Stimulated activated CD4-positive, alpha-beta T cell treated with anti-CD3 and anti-CD28 coated beads, Interleukin-1b, Interleukin-23, amount 100 ng/mL, for 48 hours (primary cell): ENCODE data around the gene MATR3.

Source experiments
- DNase-seq: peaks from one replicate; pipeline ENCODE4 v3.0.0-alpha.2; 2020

MATR3 gene

DNA sequence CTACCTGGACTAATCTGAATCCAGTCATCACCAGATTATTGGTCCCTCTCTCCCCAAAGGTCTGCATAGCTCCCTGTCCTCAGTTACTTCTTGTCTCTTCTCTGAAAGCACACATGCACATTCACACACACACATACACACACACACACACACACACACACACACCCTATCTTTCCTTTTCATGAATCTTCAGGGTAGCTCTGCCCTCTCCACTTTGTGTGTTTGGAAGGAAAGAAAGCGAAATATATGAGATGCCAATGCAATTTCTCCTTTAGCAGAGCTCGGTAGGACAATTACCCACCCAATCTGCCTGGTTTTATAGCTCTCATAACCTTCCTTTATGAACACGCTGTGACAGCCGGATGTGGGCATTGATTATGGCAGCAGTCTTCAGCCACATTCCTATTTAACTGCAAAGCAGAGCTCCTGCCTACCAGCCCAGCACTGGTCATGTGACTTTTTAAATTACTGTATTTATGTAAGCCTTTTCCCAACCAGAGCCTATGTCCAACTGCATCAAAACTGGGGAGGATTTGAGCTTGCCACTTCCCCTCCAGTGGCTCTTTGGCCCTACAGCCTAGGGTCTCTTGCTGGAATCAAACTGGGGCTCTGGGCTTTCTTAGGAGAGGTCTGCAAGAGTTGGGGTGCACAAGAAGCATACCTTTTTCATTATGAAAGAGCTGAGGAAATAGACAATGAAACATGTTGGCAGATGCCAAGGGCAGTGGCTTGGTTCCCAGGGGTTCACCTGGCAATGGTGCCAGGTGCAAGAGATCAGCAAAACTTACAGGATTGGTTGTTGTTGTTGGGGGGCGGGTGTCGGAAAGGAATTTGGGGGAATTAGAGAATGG, 20.8 kb upstream of the MATR3 start:
- DNase-seq = no peak

- no peak for DNase-seq
These were observed 20.3 kb upstream of the MATR3 start for GRCh38 chr5:139273322-139273571.

DNA sequence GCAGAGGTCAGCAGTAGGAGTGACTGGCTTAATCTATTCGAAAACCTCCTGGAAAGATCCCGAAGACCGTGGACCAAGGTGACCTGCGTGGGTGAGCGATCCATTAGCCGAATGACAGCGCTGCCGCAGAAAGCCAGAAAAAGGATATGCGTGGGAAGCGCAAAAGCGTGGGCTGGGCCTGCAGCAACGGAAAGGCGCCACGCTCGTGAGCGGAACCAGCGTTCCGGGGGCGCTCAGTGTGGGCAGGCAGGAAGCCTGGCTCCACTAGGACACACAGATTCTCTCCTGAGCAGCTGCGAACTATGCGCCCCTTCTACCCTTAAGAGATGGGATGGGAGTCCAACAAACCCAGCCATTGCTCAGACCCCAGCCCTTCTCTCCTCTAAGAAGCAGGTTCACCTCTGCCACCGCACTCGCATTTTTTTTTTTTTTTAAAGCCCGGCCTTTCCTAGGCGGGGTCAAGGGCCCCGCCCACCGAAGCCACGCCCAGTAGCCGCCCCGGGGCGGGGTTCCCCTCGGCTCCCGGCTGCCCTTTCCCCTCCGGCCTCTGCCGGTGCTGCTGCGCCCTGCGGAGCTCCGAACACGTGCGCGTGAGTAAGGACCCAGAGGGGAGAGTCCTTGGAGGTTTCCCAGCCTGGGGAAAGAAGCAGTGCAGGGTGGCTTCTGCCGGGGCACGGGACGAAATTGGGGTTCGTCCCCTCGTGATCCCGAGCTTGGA, 19.8 kb upstream of the MATR3 start:
- DNase-seq = peak; percentile 90

DNA sequence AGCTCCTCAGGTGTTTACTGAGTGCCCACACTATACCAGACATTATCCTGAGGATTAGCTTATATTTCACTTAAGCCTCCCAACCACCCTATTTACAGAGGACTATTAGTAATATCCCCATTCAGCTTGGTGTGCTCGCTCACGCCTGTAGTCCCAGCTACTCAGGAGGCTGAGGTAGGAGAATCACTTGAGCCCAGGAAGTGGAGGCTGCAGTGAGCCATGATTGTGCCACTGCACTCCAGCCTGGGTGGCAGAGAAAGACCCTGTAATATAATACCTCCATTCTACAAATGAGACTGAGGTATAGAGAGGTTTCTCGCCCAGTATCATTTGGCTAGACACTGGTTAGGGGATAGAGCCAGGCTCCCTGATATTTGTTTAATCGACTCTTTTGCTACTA, 18.0 kb upstream of the MATR3 start:
- DNase-seq = no peak

DNA sequence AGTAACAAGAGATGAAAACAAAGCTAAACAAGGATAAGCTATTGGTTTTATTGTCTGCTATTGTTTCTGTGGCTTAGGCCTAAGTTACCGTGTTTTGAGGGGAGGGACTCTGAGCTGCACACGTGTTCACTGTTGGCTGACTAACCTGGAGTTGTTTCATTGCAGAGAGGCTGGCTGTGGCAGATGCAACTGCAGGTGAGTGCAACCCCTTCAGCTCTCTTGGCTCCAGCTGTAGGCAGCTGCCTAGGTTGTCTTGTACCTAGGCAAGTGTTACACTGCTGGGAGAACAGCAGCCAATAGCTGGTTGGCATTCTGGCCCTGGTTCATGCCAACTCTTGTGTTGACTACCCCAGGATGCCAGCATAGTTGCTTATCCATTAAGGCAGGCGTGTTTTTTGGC, 17.6 kb upstream of the MATR3 start:
- no peak for DNase-seq

DNA sequence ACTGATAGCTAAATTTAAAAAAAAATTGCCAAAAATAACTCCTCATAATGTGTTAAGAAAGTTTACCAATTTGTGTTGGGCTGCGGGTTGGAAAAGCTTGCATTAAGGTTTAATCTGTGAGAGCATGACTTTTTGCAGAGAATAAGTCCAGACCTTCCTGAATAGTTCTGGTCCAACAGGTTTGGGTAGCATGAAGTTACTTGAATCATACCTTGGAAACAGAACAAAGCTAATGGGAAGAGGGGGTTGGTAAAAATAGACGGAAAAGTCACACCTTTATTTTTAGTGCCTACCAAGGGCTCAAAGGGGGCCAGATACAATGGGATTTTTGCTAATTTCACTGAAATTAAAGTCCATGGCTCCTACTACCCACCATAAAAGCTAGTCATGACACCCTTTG, 17.1 kb upstream of the MATR3 start:
- DNase-seq = no peak

DNA sequence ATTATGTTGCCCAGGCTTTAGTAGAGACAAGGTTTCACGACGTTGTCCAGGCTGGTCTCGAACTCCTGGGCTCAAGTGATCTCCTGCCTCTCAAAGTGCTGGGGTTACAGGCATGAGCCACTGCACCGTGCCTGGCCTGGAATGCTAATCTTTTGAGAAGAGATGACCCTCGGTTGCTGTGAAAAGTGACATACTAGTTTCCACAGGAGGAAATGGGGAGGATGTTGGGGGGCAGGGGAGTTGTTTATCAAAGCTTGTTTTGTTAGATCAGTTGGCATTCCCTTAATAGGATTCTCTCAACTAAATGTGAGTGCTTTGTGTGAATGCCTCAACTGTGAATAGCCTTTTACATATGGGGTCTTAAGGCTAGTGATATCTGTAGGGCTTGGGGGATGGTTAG, 16.4 kb upstream of the MATR3 start:
- DNase-seq = no peak

DNA sequence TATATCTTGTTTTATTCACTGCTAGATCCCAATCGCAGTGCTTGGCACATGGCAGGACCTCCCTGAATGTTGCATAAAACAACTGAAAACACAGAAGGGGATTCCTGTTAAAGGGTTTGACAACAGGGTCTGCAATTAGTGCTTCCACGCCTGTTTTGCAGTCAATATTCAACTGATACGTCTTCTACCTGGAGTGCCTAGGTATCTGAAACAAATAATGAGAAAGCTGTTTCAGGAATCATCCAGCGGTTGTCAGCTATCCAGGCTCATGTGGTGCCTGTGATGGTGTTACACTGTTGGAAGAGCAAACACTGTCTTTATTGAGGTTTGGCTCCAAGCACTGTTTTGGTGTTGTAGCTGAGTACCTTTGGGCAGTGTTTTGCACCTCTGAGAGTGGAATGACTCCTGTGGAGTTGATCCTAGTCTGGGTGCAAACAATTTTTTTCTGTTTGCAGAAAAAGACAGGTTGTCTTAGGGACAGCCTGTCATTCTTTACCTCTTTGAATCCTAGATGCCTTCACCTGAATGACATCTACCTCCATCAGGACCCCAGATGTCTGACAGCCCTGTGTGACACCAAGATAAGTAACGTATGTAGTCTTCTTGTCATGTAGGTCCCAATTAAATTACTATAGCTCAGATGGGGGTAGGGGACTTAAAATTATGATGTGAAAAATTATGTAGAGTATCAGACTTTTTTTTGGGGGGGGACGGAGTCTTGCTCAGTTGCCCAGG, 14.8 kb upstream of the MATR3 start:
- DNase-seq = no peak

- DNase-seq = no peak
These were observed 11.4 kb upstream of the MATR3 start for GRCh38 chr5:139282197-139282557.

DNA sequence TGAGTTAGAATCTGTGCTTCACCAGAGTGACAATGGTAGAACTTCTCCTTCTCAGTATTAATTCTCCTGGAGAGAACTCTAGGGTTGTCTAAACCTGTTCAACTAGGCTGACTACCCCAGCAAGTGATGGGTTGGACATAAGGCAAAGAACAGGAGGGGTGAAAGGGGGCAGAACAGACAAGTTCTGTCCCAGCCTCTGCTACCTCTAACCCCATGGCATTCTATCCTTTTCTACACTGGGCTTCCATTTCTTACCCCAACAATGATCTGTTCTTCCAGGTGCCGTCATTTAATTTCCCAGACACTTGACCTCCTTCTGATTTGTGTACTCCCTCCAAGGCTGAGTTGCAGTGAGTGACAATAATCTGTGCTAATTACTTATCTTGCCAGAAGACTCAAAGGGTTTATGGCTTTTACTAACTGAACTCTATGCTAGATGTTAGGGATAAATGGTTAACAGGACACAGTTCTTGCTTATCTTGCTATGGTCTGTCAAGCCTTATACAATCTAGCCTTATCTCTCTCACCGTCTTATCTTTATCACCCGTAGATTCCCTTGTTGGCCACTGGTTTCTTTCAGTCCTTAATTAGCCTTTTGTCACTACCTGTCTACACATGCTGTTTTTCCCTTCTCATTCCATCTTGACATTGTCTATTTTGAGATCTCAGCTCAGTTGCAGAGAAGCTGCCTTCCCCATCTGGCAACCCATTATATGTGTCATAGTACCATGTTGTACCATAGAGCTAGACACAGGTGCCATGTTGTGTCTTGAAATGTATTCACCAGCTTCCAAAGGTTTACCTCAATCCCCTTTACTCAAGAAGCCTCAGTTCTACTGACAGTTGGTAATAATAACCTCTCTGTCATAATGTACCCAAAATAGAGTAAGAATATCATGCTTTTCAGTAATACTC, 10.0 kb upstream of the MATR3 start:
- no peak for DNase-seq

DNA sequence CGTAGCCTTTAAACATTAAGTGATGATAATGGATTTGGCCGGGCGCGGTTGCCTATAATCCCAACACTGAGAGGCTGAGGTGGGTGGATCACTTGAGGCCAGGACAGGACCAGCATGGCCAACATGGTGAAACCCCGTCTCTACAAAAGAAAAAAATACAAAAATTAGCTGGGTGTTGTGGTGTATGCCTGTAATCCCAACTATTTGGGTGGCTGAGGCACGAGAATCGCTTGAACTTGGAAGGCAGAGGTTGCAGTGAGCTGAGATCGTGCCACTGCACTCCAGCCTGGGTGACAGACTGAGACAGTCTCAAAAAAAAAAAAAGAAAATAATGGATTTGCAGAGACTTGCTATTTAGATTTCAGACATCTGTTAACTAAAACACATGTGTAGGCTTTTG, 9.2 kb upstream of the MATR3 start:
- DNase-seq = no peak

DNA sequence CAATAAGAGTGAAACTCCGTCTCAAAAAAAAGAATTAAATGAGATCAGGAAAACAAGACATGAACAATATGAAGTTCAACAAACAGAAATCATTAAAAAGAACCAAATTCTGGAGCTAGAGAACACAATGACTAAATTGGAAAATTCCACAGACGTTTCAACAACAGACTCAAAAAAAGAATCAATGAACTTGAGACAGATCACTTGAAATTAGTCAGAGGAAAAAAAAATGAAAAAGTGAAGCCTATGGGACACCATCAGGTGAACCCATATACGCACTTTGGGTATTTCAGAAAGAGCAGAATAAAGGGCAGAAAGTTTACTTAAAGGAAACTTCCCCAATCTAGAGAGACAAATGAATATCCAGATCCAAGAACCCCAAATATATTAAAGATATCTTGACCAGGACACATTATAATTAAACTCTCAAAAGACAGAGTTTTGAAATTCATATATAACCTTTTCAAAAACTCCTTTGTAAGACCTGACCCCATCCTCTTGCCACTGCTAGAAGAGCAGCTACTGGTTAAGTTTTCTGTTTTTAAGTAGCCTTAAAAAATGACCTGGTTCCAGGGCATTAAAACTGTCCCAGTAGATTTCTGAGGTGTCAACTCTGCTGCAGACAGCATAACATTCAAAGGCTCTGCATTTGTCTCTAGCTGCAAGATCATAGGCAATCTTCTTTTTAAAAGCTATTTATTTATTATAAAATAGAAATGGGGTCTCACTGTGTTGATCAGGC, 7.7 kb upstream of the MATR3 start:
- no peak for DNase-seq

GRCh38 chr5:139287890-139288635, 5.5 kb upstream of the MATR3 start:
- DNase-seq = no peak

- no peak for DNase-seq
These were observed 2.5 kb upstream of the MATR3 start for GRCh38 chr5:139291051-139291450.

- DNase-seq = no peak
These were observed 386 bp upstream of the MATR3 start for GRCh38 chr5:139293202-139293506.

DNA sequence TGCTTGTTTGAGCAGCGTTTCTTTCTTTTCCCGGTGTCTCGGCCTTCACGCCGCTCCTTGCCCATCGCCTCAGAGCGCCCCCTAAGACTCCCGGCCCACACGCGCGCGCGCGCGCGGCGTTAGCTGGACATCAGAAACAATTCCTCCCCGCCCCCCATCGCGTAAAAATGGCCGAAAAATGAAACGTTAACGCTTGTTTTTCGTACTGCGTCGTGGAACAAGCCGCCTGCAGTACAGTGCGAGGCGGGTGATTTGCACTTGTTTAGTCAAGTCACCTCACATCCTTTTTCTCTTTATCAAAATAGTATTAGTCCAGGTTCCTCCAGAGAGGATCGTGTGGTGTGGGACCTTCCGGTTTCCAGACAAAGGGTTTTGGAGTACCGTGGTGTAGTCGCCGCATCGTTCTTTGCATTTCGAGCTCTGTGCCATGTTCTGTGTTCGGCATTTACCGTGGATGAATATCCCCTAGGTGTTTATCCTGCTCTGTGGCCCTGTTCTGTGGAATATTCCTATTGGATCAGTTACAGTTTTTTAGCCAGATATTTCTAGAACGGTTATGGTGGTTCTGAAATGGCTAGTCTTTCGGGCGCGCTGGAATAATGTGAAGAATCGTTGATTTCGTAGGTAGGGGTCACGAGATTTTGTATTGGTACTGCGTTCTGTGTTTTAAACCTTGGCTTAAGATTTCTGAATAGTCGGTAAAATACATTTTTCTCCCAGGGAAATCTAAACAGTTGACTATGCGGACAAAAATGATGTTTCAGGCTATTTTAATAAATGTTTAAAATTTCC, 1.0 kb downstream of the MATR3 start:
- peak; percentile 47 for DNase-seq

GRCh38 chr5:139295346-139296057, 2.0 kb downstream of the MATR3 start:
- no peak for DNase-seq

GRCh38 chr5:139296198-139296597, 2.7 kb downstream of the MATR3 start:
- no peak for DNase-seq

DNA sequence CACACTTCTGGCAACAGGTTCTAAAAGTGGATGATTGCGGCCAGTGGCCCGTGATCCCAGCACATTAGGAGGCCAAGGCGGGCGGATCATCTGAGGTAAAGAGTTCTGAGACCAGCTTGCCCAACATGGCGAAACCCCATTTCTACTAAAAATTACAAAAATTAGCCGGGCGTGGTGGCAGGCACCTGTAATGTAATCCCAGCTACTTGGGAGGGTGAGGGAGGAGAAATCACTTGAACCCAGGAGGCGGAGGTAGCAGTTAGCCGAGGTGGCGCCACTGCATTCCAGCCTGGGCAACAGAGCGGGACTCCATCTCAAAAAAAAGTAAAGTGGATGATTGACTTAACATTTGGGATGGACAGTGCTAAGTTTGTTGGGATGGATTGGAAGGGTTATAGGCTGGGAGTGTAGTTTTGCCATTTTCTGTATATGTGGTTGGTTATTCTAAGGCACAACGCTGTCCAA, 3.4 kb downstream of the MATR3 start:
- DNase-seq = no peak
